ENCODE results near the gene IL1R2. TPM values are rescaled to one million over a fixed set of nuclear protein-coding genes. Genes with fewer than 3 reads are reported as not detected.

Gene IL1R2
- total RNA-seq, 4 donors from 2014 or later = 2.9 to 8.2 (median 4.9) TPM

- H3K4me1 ChIP-seq = peaks cover 8 to 26% of the 10 kb centered on the region in 2 donors
- intact Hi-C loops (cut with DNase I; ENCODE audit: low total_unique reads) = no loop called here
- peak overlapping the region; percentile 86 to 95 for H3K27ac ChIP-seq
- no peak overlapping the region for H3K4me3 ChIP-seq
- H3K9me3 ChIP-seq = no peaks in the 10 kb centered on the region
- DNase-seq = peak in 1 of 2 donors; percentile 64
- H3K27me3 ChIP-seq = no peaks in the 10 kb centered on the region
- TF ChIP-seq CTCF (IDR thresholded peaks at IDR 0.05) (no peak), POLR2A (IDR thresholded peaks at IDR 0.05) (no peak)
- H3K36me3 ChIP-seq = no peaks in the 10 kb centered on the region
Observed at GRCh38 chr2:102063487-102063911, 71.7 kb downstream of the IL1R2 start.

GRCh38 chr2:102063941-102064678 is 72.3 kb downstream of the IL1R2 start:
- peak in 1 of 2 donors; percentile 20 for TF ChIP-seq POLR2A (IDR thresholded peaks at IDR 0.05)
- TF ChIP-seq CTCF (IDR thresholded peaks at IDR 0.05) = no peak
- H3K4me1 ChIP-seq = peaks cover 8 to 28% of the 10 kb centered on the region in 2 donors
- H3K27me3 ChIP-seq = no peaks in the 10 kb centered on the region
- no peaks in the 10 kb centered on the region for H3K9me3 ChIP-seq
- peak overlapping the region; percentile 86 to 95 for H3K27ac ChIP-seq
- DNase-seq = peak; percentile 88 to 95
- no peak overlapping the region for H3K4me3 ChIP-seq
- H3K36me3 ChIP-seq = no peaks in the 10 kb centered on the region
- intact Hi-C loops (cut with DNase I; ENCODE audit: low total_unique reads) = no loop called here

GRCh38 chr2:102064679-102065674 is 73.2 kb downstream of the IL1R2 start:
- no peaks in the 10 kb centered on the region for H3K9me3 ChIP-seq
- TF ChIP-seq POLR2A (IDR thresholded peaks at IDR 0.05) (no peak), CTCF (IDR thresholded peaks at IDR 0.05) (peak in 1 of 4 experiments; percentile 7)
- H3K27ac ChIP-seq = peak overlapping the region; percentile 86 to 95
- intact Hi-C loops (cut with DNase I; ENCODE audit: low total_unique reads) = no loop called here
- DNase-seq = no peak
- H3K36me3 ChIP-seq = no peaks in the 10 kb centered on the region
- H3K4me3 ChIP-seq = no peak overlapping the region
- no peaks in the 10 kb centered on the region for H3K27me3 ChIP-seq
- peaks cover 8 to 34% of the 10 kb centered on the region in 2 donors for H3K4me1 ChIP-seq

GRCh38 chr2:102065675-102066252 is 74.0 kb downstream of the IL1R2 start:
- intact Hi-C loops (cut with DNase I; ENCODE audit: low total_unique reads) = no loop called here
- DNase-seq = peak in 1 of 2 donors; percentile 41
- no peak for TF ChIP-seq CTCF (IDR thresholded peaks at IDR 0.05)
- TF ChIP-seq POLR2A (IDR thresholded peaks at IDR 0.05) = no peak
- H3K36me3 ChIP-seq = no peaks in the 10 kb centered on the region
- no peaks in the 10 kb centered on the region for H3K27me3 ChIP-seq
- H3K9me3 ChIP-seq = no peaks in the 10 kb centered on the region
- H3K27ac ChIP-seq = peak overlapping the region; percentile 86 to 95
- H3K4me1 ChIP-seq = peaks cover 8 to 34% of the 10 kb centered on the region in 2 donors
- no peak overlapping the region for H3K4me3 ChIP-seq
